ENCODE data around the gene DNAL1. TPM values are rescaled to one million over a fixed set of nuclear protein-coding genes. Genes with fewer than 3 reads are reported as not detected.

The DNAL1 gene
- polyA plus RNA-seq, 2 of the 4 experiments (the other 2 are of a cell fraction): 8.3 to 16.3 TPM

- no peak overlapping the region for H3K4me3 ChIP-seq
- POLR2A ChIA-PET: interaction anchor here (0.5 kb wide), 1 partner anchor 91 kb away, joined by 4 read pairs; no protein-coding TSS in a partner anchor
- FAIRE-seq (no peak), DNase-seq (ENCODE audit: low read depth in 1 of 2, low spot score in 1 of 2) (no peak), ATAC-seq (no peak)
- TF ChIP-seq BCL3 (IDR thresholded peaks at IDR 0.05): no peak
- no peak for TF ChIP-seq GATA3 (IDR thresholded peaks at IDR 0.05; ENCODE audit: borderline replicate concordance)
- no peak for TF ChIP-seq FOXS1 (CRISPR knock-in tag; IDR thresholded peaks at IDR 0.05)
- no peak for TF ChIP-seq CTCF (IDR thresholded peaks at IDR 0.05)
- TF ChIP-seq KDM1A (IDR thresholded peaks at IDR 0.05; ENCODE audit: low read depth): no peak
- no peak for TF ChIP-seq ZSCAN20 (CRISPR knock-in tag; IDR thresholded peaks at IDR 0.05)
- TF ChIP-seq HDAC2 (IDR thresholded peaks at IDR 0.05): no peak
- no peak for TF ChIP-seq HOXB13 (CRISPR knock-in tag; IDR thresholded peaks at IDR 0.05; ENCODE audit: low read depth)
- TF ChIP-seq RNF2 (IDR thresholded peaks at IDR 0.05; ENCODE audit: borderline replicate concordance, low read depth): no peak
- no peak for TF ChIP-seq EP300 (IDR thresholded peaks at IDR 0.05)
- TF ChIP-seq NPAS2 (CRISPR knock-in tag; IDR thresholded peaks at IDR 0.05; ENCODE audit: borderline replicate concordance): no peak
- TF ChIP-seq E2F6 (IDR thresholded peaks at IDR 0.05; ENCODE audit: borderline replicate concordance, low read depth): no peak
- no peak for TF ChIP-seq KDM5A (IDR thresholded peaks at IDR 0.05)
- TF ChIP-seq BHLHE40 (IDR thresholded peaks at IDR 0.05; ENCODE audit: low read depth, low read length): no peak
- no peaks in the 10 kb centered on the region for H3K9me3 ChIP-seq
- H3K4me2 ChIP-seq: peak overlapping the region; percentile 51; the same call in 2 of the 3 replicates
- CTCF ChIA-PET: interaction anchor here (0.7 to 4.1 kb wide), 12 partner anchors 8 to 379 kb away, joined by 3 to 23 read pairs (median 4); partner anchors contain the start of gene DNAL1
- H3K4me1 ChIP-seq: peaks cover 35% of the 10 kb centered on the region
- peak overlapping the region in 1 of 2 experiments; percentile 25; a peak in 2 of 6 replicates for H3K27ac ChIP-seq
- WGBS (ENCODE audit: missing lambda C conversion rate): 44% methylated on average over 2 of the region's 2 CpGs
Measured at GRCh38 chr14:73661872-73662271, 17.1 kb downstream of the DNAL1 start.

- Histone ChIP-seq H3K9me3 (no peaks in the 10 kb centered on the region), H3K4me2 (peak overlapping the region; percentile 51), H3K4me1 (peaks cover 35% of the 10 kb centered on the region), H3K27ac (peak overlapping the region; percentile 55 to 69; a peak in 4 of 6 replicates), H3K4me3 (no peak overlapping the region)
- WGBS (ENCODE audit: missing lambda C conversion rate): 47% methylated on average over 1 of the region's 1 CpG
- POLR2A ChIA-PET: interaction anchor here (0.5 kb wide), 1 partner anchor 92 kb away, joined by 4 read pairs; no protein-coding TSS in a partner anchor
- peak; percentile 100 for ATAC-seq
- FAIRE-seq: peak; percentile 95
- peak; percentile 53 to 90 for DNase-seq (ENCODE audit: low read depth in 1 of 2, low spot score in 1 of 2)
- CTCF ChIA-PET: interaction anchor here (0.7 to 4.1 kb wide), 13 partner anchors 9 to 378 kb away, joined by 3 to 23 read pairs (median 5); partner anchors contain the start of gene DNAL1
- TF ChIP-seq GATA3 (IDR thresholded peaks at IDR 0.05; ENCODE audit: borderline replicate concordance): no peak
- TF ChIP-seq MAX (IDR thresholded peaks at IDR 0.05): peak; percentile 66
- no peak for TF ChIP-seq JUN (IDR thresholded peaks at IDR 0.05)
- no peak for TF ChIP-seq ZC3H11A (IDR thresholded peaks at IDR 0.05)
- TF ChIP-seq NR3C1 (IDR thresholded peaks at IDR 0.05): no peak
- TF ChIP-seq PHF8 (IDR thresholded peaks at IDR 0.05; ENCODE audit: borderline replicate concordance, low read depth): no peak
- TF ChIP-seq CTCF (IDR thresholded peaks at IDR 0.05): peak; percentile 52
- TF ChIP-seq NFE2L2 (conservative IDR thresholded peaks at IDR 0.05; ENCODE audit: low read length): no peak
- no peak for TF ChIP-seq HOXB13 (CRISPR knock-in tag; IDR thresholded peaks at IDR 0.05; ENCODE audit: low read depth)
- no peak for TF ChIP-seq CHD2 (IDR thresholded peaks at IDR 0.05; ENCODE audit: low read length, partially characterized antibody)
- no peak for TF ChIP-seq REST (IDR thresholded peaks at IDR 0.05)
- TF ChIP-seq HDAC2 (IDR thresholded peaks at IDR 0.05): no peak
- TF ChIP-seq RAD21 (conservative IDR thresholded peaks at IDR 0.05 in 1 of 2, IDR thresholded peaks at IDR 0.05 in 1 of 2): peak; percentile 47 to 49
- no peak for TF ChIP-seq CHD4 (IDR thresholded peaks at IDR 0.05; ENCODE audit: borderline replicate concordance)
- 0 out of 2 replicates have a peak, but pooled peaks have one; percentile 22 for TF ChIP-seq JUNB (IDR thresholded peaks at IDR 0.05)
- TF ChIP-seq ZFP36 (IDR thresholded peaks at IDR 0.05; ENCODE audit: borderline replicate concordance, partially characterized antibody): no peak
- TF ChIP-seq EHMT2 (IDR thresholded peaks at IDR 0.05; ENCODE audit: low read depth): no peak
Measured at GRCh38 chr14:73662487-73662943, 17.7 kb downstream of the DNAL1 start.

Data from A549 (cell line).